Kidney capillary endothelial cell (primary cell): Measurements from ENCODE around the gene EEF2.
"Not testable (repeated sequence)": the region's sequence is repeated elsewhere in the genome, so short reads cannot be mapped to it uniquely, and the experiment has no call there.

Source experiments
- DNase-seq: peaks from one replicate; pipeline ENCODE4 v3.0.0-alpha.2; 2018; ENCODE audit warnings: low spot score

EEF2 gene

GRCh38 chr19:3944018-3944721, 41.1 kb downstream of the EEF2 start:
- DNase-seq, result no peak

- DNase-seq, result no peak
Observed at GRCh38 chr19:3942790-3943409, 42.4 kb downstream of the EEF2 start.

GRCh38 chr19:3938300-3938950, 46.8 kb downstream of the EEF2 start:
- not testable (repeated sequence) for DNase-seq

DNA sequence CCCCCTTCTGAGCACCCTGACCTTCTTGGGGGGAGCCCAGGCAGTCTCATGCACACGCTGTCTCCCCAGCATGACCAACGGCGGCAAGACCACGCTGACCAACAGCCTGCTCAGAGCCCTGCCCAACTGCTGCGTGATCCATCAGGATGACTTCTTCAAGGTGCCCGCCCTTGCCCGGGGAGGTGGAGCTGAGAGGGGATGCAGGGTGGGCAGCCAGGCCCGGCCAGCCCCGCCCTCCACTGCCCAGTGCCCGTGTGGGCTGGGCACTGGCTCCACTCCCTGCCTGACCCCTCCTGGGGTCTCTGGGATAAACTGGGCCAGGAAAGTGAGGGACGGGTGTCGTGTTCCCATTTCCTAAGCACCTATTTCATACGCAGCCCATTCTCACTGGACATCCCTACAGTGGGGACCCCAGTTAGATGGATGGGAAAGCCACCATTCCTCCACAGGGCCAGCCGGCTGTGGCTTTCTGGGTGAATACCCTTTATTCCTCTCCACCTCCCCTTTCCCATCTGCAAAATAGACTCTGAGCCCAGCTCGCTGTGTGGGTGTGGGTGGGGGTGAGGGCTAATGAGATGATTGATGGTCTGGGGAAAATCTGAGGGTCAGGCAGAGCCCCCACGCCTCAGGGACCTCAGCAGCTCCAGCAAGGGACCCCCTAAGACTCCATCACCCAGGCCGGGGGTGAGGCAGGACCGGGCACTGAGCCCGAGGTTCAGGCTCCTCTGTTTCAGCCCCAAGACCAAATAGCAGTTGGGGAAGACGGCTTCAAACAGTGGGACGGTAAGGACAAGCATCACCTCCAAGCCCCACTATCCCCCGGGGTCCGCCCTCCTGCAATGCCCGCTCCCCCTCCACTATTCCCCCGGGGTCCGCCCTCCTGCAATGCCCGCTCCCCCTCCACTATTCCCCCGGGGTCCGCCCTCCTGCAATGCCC, 48.5 kb downstream of the EEF2 start:
- DNase-seq, result no peak

GRCh38 chr19:3932931-3933810, 52.1 kb downstream of the EEF2 start, which contains the start of gene NMRK2:
TSS of gene NMRK2 (plus strand) at chr19:3933069. CDS start at chr19:3933672, 603 bp downstream.
- no peak for DNase-seq

GRCh38 chr19:3931041-3931440, 54.2 kb downstream of the EEF2 start:
- DNase-seq, result no peak
